Testis (tissue), 3 donors: ENCODE measurements around the gene DCTPP1. TPM values are rescaled to one million over a fixed set of nuclear protein-coding genes. Genes with fewer than 3 reads are reported as not detected.

Experiments used
- DNase-seq: peaks from one replicate; pipeline ENCODE4 v3.0.0-alpha.2; 2019
- H3K27ac ChIP-seq, 2 donors: fragments of 200-600 bp; sonication (generic); one replicate each; pipeline ENCODE4 v1.5.1; 2019
- H3K27me3 ChIP-seq: fragments of 200-600 bp; sonication (generic); one replicate; pipeline ENCODE4 v1.5.1; 2019
- H3K36me3 ChIP-seq: fragments of 200-600 bp; sonication (generic); one replicate; pipeline ENCODE4 v1.5.1; 2017; ENCODE audit warnings: low read depth; ENCODE audit errors: missing control alignments
- H3K4me1 ChIP-seq: fragments of 200-600 bp; sonication (generic); one replicate; pipeline ENCODE4 v1.5.1; 2019
- H3K4me3 ChIP-seq, 2 donors: fragments of 200-600 bp; sonication (generic); one replicate each; pipeline ENCODE4 v1.5.1; 2017 to 2019
- H3K9me3 ChIP-seq: fragments of 200-600 bp; sonication (generic); one replicate; pipeline ENCODE4 v1.5.1; 2017
- POLR2A ChIP-seq: fragments of 450-650 bp; IDR thresholded peaks from one replicate; pipeline ENCODE4 v1.6.1; 2017; ENCODE audit warnings: antibody characterized with exemption, mild to moderate bottlenecking, moderate library complexity
- WGBS, 2 donors: methylation state at CpG; one replicate each; pipeline ENCODE4 v1.1.5; 2018; 5-methylcytosine and 5-hydroxymethylcytosine counted together
- intact Hi-C: fragments of 100-400 bp; cut with DNase I; formaldehyde crosslinking; loops from one replicate; pipeline ENCODE4 v1.15.1; 2023; ENCODE audit warnings: low total_unique reads
- polyA plus RNA-seq: library from polyadenylated mRNA; stranded (reverse); fragments of 350-450 nt; fragmentation: Illumina TruSeq; extraction: RNeasy Lipid Tissue Mini Kit (QIAGEN cat#74804); gene quantifications from one replicate; pipeline ENCODE4 v1.2.3, GENCODE V29; 2014; ENCODE audit warnings: low read depth, low replicate concordance; ENCODE audit not compliant: insufficient read depth
- total RNA-seq, 2 donors: library from RNA; depleted of rRNA; stranded (reverse); fragments of >200 nt; gene quantifications; one replicate each; pipeline ENCODE4 v1.2.3, GENCODE V29; 2016
- TF ChIP-seq, protein P1 (sequence below), 3 experiments: fragments of 450-650 bp in 2 of 3; fragments of 200-600 bp in 1 of 3; sonication (generic) in 1 of 3; IDR thresholded peaks; one replicate each; pipeline ENCODE4 v1.5.1; 2016 to 2019; ENCODE audit warnings: antibody characterized with exemption in 3 of 3, mild to moderate bottlenecking in 2 of 3, moderate library complexity in 1 of 3

The DCTPP1 gene
- total and polyA plus RNA-seq, 3 donors from 2014 or later, result 15.2 to 26.1 (median 23.6) TPM

DNA sequence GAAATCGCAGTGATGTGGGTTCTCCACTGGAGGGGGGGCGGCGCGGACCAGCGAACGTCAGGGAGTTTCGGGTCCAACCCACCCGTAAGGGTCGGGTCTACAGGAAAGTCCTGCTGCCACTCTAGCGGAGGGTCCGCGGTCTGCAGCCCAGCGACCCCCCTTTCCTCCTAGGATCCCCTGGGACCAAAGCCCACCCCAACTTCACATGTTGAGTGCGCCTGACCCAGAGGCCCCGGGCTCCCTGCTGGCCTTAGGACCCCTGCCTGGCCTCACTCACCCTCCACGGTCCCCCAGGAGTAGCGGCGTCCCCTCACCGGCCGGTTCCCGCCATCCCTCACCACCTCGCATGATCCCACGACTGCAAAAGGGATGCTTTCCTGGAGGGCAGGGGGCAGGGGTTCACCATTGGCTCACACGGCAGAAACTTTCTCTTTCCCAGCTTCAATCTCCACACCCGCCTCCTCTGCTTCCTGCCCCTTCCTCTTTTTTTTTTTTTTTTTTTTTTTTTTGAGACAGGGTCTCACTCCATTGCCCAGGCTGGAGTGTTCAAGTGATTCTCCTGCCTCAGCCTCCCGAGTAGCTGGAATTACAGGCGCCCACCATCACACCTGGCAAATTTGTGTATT, 50.6 kb downstream of the DCTPP1 start:
- peak overlapping the region; percentile 98 to 100 for H3K27ac ChIP-seq
- no peaks in the 10 kb centered on the region for H3K36me3 ChIP-seq
- H3K27me3 ChIP-seq, result no peaks in the 10 kb centered on the region
- peaks cover 13% of the 10 kb centered on the region for H3K4me1 ChIP-seq
- TF ChIP-seq, protein P1, sequence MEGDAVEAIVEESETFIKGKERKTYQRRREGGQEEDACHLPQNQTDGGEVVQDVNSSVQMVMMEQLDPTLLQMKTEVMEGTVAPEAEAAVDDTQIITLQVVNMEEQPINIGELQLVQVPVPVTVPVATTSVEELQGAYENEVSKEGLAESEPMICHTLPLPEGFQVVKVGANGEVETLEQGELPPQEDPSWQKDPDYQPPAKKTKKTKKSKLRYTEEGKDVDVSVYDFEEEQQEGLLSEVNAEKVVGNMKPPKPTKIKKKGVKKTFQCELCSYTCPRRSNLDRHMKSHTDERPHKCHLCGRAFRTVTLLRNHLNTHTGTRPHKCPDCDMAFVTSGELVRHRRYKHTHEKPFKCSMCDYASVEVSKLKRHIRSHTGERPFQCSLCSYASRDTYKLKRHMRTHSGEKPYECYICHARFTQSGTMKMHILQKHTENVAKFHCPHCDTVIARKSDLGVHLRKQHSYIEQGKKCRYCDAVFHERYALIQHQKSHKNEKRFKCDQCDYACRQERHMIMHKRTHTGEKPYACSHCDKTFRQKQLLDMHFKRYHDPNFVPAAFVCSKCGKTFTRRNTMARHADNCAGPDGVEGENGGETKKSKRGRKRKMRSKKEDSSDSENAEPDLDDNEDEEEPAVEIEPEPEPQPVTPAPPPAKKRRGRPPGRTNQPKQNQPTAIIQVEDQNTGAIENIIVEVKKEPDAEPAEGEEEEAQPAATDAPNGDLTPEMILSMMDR (IDR thresholded peaks at IDR 0.05), result no peak
- no peak for TF ChIP-seq POLR2A
- H3K9me3 ChIP-seq, result no peaks in the 10 kb centered on the region
- H3K4me3 ChIP-seq, result peak overlapping the region; percentile 66 to 95
- intact Hi-C loops, result no loop called here
- WGBS, 2 donors, result 25 to 35% methylated on average over 13 to 27 of the region's 27 CpGs
- no peak for DNase-seq

DNA sequence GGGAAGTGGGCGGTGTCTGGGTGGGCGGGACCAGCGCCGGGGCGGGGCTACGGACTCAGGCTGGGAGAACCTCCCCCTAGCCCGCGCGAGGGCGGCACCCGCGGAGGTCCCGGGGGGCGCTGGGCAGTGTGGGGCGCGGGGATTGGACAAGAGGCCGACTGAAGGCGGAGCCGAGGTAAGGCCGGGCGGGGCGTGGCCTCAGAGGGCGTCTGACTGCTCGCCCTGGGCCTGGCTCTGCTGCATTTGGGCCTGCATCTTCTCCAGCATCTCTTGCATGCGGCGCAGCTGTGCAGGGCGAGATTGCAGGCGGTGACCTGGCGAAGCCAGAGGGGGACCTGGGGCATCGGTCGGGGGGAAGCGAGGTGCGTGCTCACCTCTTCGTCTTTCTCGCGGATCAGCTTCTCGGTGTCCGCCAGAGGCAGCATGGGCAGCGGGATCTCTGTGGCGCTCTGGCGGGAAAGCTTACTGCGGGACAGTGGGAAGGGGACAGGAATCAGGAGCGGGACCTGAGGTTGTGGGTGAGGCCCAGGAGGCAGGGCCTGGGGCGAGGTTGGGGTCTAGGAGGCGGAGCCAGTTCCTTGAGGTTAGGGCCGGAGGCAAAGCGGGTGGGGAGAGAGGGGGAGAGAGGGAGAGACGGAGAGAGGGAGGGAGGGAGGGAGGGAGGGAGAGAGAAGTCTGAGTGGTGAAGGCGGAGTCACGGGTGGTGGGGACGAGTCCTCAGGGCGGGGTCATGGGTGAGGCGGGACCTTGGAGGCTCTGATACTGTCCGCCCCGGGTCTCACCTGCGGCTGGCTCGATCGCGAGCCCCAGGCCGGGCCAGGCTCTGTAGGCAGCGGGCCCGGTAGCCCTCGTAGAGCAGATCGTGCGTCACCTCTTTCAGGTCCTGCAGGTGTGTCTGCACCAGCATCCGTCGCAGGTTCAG, 51.3 kb downstream of the DCTPP1 start:
- TF ChIP-seq, protein P1 (IDR thresholded peaks at IDR 0.05), result peak in 1 of 3 experiments; percentile 18
- no peak for TF ChIP-seq POLR2A
- intact Hi-C loops, result no loop called here
- Histone ChIP-seq H3K27ac (peak overlapping the region; percentile 98 to 100), H3K4me1 (peaks cover 13% of the 10 kb centered on the region), H3K4me3 (peak overlapping the region; percentile 66 to 95), H3K27me3 (no peaks in the 10 kb centered on the region), H3K36me3 (no peaks in the 10 kb centered on the region), H3K9me3 (no peaks in the 10 kb centered on the region)
- DNase-seq, result peak; percentile 99
- WGBS, 2 donors, result 1% methylated on average over 32 to 62 of the region's 67 CpGs

DNA sequence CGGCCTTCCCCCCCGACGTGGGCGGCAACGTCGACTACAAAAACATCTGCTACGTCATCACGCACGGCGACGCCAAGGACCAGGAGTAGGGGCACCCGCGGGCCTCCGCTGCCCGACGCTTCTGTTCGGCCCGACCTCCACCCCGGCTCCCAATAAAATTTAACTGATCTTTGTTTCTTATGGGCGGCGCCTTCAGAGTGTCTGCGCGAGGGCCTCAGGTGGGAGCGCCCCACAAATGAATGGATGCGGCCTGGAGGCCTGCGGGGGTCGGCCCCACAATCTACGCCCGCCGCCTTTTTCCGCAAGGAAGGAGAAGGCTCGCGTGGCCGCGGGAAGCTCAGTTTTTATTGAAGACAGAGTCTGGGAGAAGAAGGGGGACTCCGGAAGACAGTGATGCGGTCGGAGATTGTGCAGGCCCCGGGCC, 52.0 kb downstream of the DCTPP1 start:
- WGBS, 2 donors, result 0% methylated on average over 13 to 39 of the region's 39 CpGs
- intact Hi-C loops, result no loop called here
- DNase-seq, result peak; percentile 95
- Histone ChIP-seq H3K27me3 (no peaks in the 10 kb centered on the region), H3K9me3 (no peaks in the 10 kb centered on the region), H3K4me1 (peaks cover 13% of the 10 kb centered on the region), H3K27ac (peak overlapping the region; percentile 98 to 100), H3K4me3 (peak overlapping the region; percentile 66 to 95), H3K36me3 (no peaks in the 10 kb centered on the region)
- no peak for TF ChIP-seq POLR2A
- TF ChIP-seq, protein P1 (IDR thresholded peaks at IDR 0.05), result no peak

DNA sequence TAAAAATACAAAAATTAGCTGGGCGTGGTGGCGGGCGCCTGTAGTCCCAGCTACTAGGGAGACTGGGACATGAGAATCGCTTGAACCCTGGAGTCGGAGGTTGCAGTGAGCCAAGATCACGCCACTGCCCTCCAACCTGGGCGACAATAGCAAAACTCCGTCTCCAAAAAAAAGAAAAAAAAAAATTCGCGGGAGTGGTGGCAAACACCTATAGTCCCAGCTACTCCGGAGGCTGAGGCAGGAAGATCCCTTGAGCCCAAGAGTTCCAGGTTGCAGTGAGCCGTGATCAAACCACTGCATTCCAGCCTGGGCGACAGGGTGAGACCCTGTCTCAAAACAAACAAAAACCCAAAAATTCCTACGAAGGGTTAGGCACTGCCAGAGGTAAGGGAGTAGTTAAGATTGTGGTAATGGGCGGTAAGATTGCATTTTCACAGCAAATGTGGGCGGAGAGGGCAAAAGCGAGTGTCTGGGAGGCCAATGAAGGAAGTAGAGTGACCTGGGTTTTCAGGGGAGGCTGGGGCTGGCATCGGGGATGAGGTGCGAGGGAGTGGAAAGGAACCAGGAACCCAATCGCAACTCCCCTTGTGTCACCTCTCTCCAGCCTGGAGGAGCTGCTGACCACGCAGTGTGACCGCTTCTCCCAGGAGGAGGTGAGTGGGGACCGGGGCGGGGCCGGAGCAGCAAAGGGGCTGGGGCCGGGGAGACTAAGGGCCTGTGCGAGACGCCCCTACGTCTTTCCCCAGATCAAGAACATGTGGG, 52.6 kb downstream of the DCTPP1 start:
- Histone ChIP-seq H3K27me3 (no peaks in the 10 kb centered on the region), H3K4me1 (peaks cover 13% of the 10 kb centered on the region), H3K27ac (peak overlapping the region; percentile 98 to 100), H3K9me3 (no peaks in the 10 kb centered on the region), H3K36me3 (no peaks in the 10 kb centered on the region), H3K4me3 (peak overlapping the region; percentile 66 to 95)
- no peak for TF ChIP-seq POLR2A
- TF ChIP-seq, protein P1 (IDR thresholded peaks at IDR 0.05), result no peak
- intact Hi-C loops, result no loop called here
- WGBS, 2 donors, result 32% methylated on average over 25 to 29 of the region's 29 CpGs
- no peak for DNase-seq
